ENCODE data around the gene EMP1.

The EMP1 gene

GRCh38 chr12:13173012-13173932 lies 23.3 kb upstream of the EMP1 start:
- no peak for DNase-seq

GRCh38 chr12:13175499-13175898 lies 21.0 kb upstream of the EMP1 start:
- no peak for DNase-seq

- no peak for DNase-seq
Observed at GRCh38 chr12:13176256-13176655, 20.3 kb upstream of the EMP1 start.

- no peak for DNase-seq
Observed at GRCh38 chr12:13177373-13177772, 19.2 kb upstream of the EMP1 start.

GRCh38 chr12:13177906-13178305 lies 18.6 kb upstream of the EMP1 start:
- DNase-seq, result no peak

- no peak for DNase-seq
Observed at GRCh38 chr12:13178568-13179210, 17.8 kb upstream of the EMP1 start.

- peak; percentile 48 for DNase-seq
Observed at GRCh38 chr12:13179211-13180074, 17.1 kb upstream of the EMP1 start.

- no peak for DNase-seq
Observed at GRCh38 chr12:13181375-13182070, 15.0 kb upstream of the EMP1 start.

- no peak for DNase-seq
Observed at GRCh38 chr12:13182881-13183280, 13.6 kb upstream of the EMP1 start.

- DNase-seq, result no peak
Observed at GRCh38 chr12:13183620-13184019, 12.9 kb upstream of the EMP1 start.

GRCh38 chr12:13186302-13186701 lies 10.2 kb upstream of the EMP1 start:
- no peak for DNase-seq

- no peak for DNase-seq
Observed at GRCh38 chr12:13187399-13187798, 9.1 kb upstream of the EMP1 start.

GRCh38 chr12:13189264-13189663 lies 7.3 kb upstream of the EMP1 start:
- DNase-seq, result no peak

GRCh38 chr12:13190275-13190674 lies 6.3 kb upstream of the EMP1 start:
- no peak for DNase-seq

- DNase-seq, result no peak
Observed at GRCh38 chr12:13192719-13193118, 3.8 kb upstream of the EMP1 start.

- DNase-seq, result no peak
Observed at GRCh38 chr12:13193505-13194231, 2.9 kb upstream of the EMP1 start.

- DNase-seq, result no peak
Observed at GRCh38 chr12:13194401-13195110, 2.0 kb upstream of the EMP1 start.

GRCh38 chr12:13195250-13195649 lies 1.3 kb upstream of the EMP1 start:
- no peak for DNase-seq

GRCh38 chr12:13195785-13196129 lies 769 bp upstream of the EMP1 start:
- no peak for DNase-seq

- DNase-seq, result no peak
Observed at GRCh38 chr12:13197032-13197431, 506 bp downstream of the EMP1 start.

GRCh38 chr12:13197526-13198143 lies 1.1 kb downstream of the EMP1 start:
- DNase-seq, result no peak
